ENCODE data around the gene MCM9.

GRCh38 chr6:118945217-118945616 is 10.3 kb upstream of the MCM9 start:
- TF ChIP-seq CTCF (IDR thresholded peaks at IDR 0.05): no peak
- no peak for TF ChIP-seq POLR2A (IDR thresholded peaks at IDR 0.05)
